Heart left ventricle (tissue), 16 donors: ENCODE data around the gene GNAT1. TPM values are rescaled to one million over a fixed set of nuclear protein-coding genes. Genes with fewer than 3 reads are reported as not detected.

ENCODE experiments used
- ATAC-seq, 4 donors: fragments of 200-7000 bp; cut with Tn5 transposase; one replicate each; pipeline ENCODE4 v1.9.1; 2020 to 2022; ENCODE audit warnings: moderate library complexity in 4 of 4, mild to moderate bottlenecking in 3 of 4, moderate number of reproducible peaks in 1 of 4
- DNase-seq, 5 donors: peaks; one replicate each; pipeline ENCODE4 v3.0.0-alpha.2; 2020
- H3K27ac ChIP-seq, 12 donors: fragments of 200-600 bp; sonication (generic) in 4 of 12; one replicate each; pipeline versions ENCODE4 v1.5.0 to v1.8.0; 2016 to 2022; ENCODE audit warnings: mild to moderate bottlenecking in 2 of 12
- H3K27me3 ChIP-seq, 9 donors: fragments of 200-600 bp; sonication (generic) in 2 of 9; one replicate each; pipeline versions ENCODE4 v1.5.1 to v1.8.0; 2016 to 2022; ENCODE audit warnings: mild to moderate bottlenecking in 3 of 9
- H3K36me3 ChIP-seq, 9 donors: fragments of 200-600 bp; sonication (generic) in 2 of 9; one replicate each; pipeline versions ENCODE4 v1.5.0 to v1.8.0; 2018 to 2022; ENCODE audit warnings: mild to moderate bottlenecking in 2 of 9
- H3K4me1 ChIP-seq, 12 donors: fragments of 200-600 bp; sonication (generic) in 4 of 12; one replicate each; pipeline versions ENCODE4 v1.5.0 to v1.8.0; 2016 to 2022; ENCODE audit warnings: mild to moderate bottlenecking in 3 of 12
- H3K4me3 ChIP-seq, 12 donors: fragments of 200-600 bp; sonication (generic) in 4 of 12; one replicate each; pipeline versions ENCODE4 v1.5.0 to v1.8.0; 2017 to 2022; ENCODE audit warnings: mild to moderate bottlenecking in 9 of 12, moderate library complexity in 4 of 12
- H3K9me3 ChIP-seq, 12 donors: fragments of 200-600 bp; sonication (generic) in 4 of 12; one replicate each; pipeline versions ENCODE4 v1.5.0 to v1.8.0; 2016 to 2022; ENCODE audit warnings: mild to moderate bottlenecking in 1 of 12
- POLR2A ChIP-seq, 2 donors: fragments of 450-650 bp; IDR thresholded peaks; one replicate each; pipeline ENCODE4 v1.6.1; 2017; ENCODE audit warnings: antibody characterized with exemption in 2 of 2, mild to moderate bottlenecking in 2 of 2, moderate library complexity in 2 of 2
- WGBS, 4 donors: extraction: QIAGEN DNeasy Blood & Tissue Kit in 2 of 4; methylation state at CpG; one replicate each; pipeline versions ENCODE4 v1.1.5 to v1.1.7; 2013 to 2018; 5-methylcytosine and 5-hydroxymethylcytosine counted together
- intact Hi-C, 10 donors: fragments of 100-400 bp; cut with DNase I; formaldehyde crosslinking; loops; one replicate each; pipeline versions ENCODE4 v1.11.1 to v1.14.2; 2022
- polyA plus RNA-seq, 2 donors: library from polyadenylated mRNA; stranded (reverse); fragments of 200-250 nt; gene quantifications; one replicate each; pipeline ENCODE4 v1.2.3, GENCODE V29; 2013
- total RNA-seq, 9 donors: library from RNA; depleted of rRNA in 2 of 9; stranded (reverse); fragments of >200 nt in 2 of 9; fragmentation: NEBNext Ultra II Directional in 3 of 9; extraction: Animal tissue kit (Norgen Biotek cat#: 25700) in 3 of 9; gene quantifications; one replicate each; pipeline versions ENCODE4 v1.1.0 to v1.2.4, GENCODE V29; 2016 to 2023
- TF ChIP-seq, protein P1 (sequence below), 12 donors: fragments of 200-600 bp; sonication (generic) in 4 of 12; IDR thresholded peaks; one replicate each; pipeline versions ENCODE4 v1.5.0 to v1.8.0; 2018 to 2022; ENCODE audit warnings: antibody characterized with exemption in 12 of 12, mild to moderate bottlenecking in 5 of 12
- donor health status: ischemic (EF 13 %, LVEDD 7.1; RV severe dilation, severe dysfunction).
- donor health status: healthy with polysubstance abuse.
- donor health status: DM: no; HTN: yes; CAD: no.
- donor health status: DM: no; HTN: no; CAD: no.
- donor health status: ischemic (EF 25% LVEDD 6.9; RV normal size, moderate dysfunction).
- donor health status: ischemic (EF 25% LVEDD 5.7; RV mildly dilated, moderate dysfunction).
- donor health status: healthy.
- donor health status: DM: yes; HTN: yes; CAD: no.
- donor health status: ischemic (EF 35%, LVEDD 5.7; RV mildly dilated, moderate dysfunction).
- donor health status: nonischemic (EF 11% LVEDD 7.7; RV severe dilation, severe dysfunction).
- donor health status: DM: yes; HTN: yes; CAD: no.
- donor health status: PGD.
- donor health status: ischemic (EF 29% LVEDD 5.4; RV normal size, mild dysfunction).
- donor health status: nonischemic (EF 23%, LVEDD 6.1; RV moderate dilation, normal function).

GNAT1 gene
- total and polyA plus RNA-seq, 11 donors = 0.40 TPM; not detected in 10

GRCh38 chr3:50189274-50189673, 2.1 kb upstream of the GNAT1 start:
- TF ChIP-seq, protein P1, sequence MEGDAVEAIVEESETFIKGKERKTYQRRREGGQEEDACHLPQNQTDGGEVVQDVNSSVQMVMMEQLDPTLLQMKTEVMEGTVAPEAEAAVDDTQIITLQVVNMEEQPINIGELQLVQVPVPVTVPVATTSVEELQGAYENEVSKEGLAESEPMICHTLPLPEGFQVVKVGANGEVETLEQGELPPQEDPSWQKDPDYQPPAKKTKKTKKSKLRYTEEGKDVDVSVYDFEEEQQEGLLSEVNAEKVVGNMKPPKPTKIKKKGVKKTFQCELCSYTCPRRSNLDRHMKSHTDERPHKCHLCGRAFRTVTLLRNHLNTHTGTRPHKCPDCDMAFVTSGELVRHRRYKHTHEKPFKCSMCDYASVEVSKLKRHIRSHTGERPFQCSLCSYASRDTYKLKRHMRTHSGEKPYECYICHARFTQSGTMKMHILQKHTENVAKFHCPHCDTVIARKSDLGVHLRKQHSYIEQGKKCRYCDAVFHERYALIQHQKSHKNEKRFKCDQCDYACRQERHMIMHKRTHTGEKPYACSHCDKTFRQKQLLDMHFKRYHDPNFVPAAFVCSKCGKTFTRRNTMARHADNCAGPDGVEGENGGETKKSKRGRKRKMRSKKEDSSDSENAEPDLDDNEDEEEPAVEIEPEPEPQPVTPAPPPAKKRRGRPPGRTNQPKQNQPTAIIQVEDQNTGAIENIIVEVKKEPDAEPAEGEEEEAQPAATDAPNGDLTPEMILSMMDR (IDR thresholded peaks at IDR 0.05) = peak; percentile 58 to 86 (median 76)
- no peak for TF ChIP-seq POLR2A (IDR thresholded peaks at IDR 0.05)
- 0 to 20% (median 10%) methylated on average over 4 to 5 of the region's 5 CpGs for WGBS, 4 donors
- no peaks in the 10 kb centered on the region for H3K9me3 ChIP-seq
- no peak overlapping the region for H3K27ac ChIP-seq
- H3K36me3 ChIP-seq = peaks cover 0 to 16% (median 4%) of the 10 kb centered on the region in 9 donors
- peak; percentile 80 to 86 (median 82) for ATAC-seq
- no peak overlapping the region for H3K4me3 ChIP-seq
- intact Hi-C loops = loop anchor here in 9 of 10 donors (1.0 to 2.0 kb wide), 5 partner anchors 32 to 68 kb away; partner anchors contain the start of gene SEMA3F (in 4 of the 9)
- peaks cover 0 to 23% (median 8%) of the 10 kb centered on the region in 12 donors for H3K4me1 ChIP-seq
- H3K27me3 ChIP-seq = peaks cover 12 to 21% (median 16%) of the 10 kb centered on the region in 9 donors
- peak in 4 of 5 donors; percentile 73 to 81 (median 77) for DNase-seq

GRCh38 chr3:50189989-50190388, 1.4 kb upstream of the GNAT1 start:
- WGBS, 4 donors = 87 to 93% (median 89%) methylated on average over 7 of the region's 7 CpGs
- no peak for ATAC-seq
- TF ChIP-seq, protein P1 (IDR thresholded peaks at IDR 0.05) = no peak
- TF ChIP-seq POLR2A (IDR thresholded peaks at IDR 0.05) = no peak
- peaks cover 3 to 29% (median 14%) of the 10 kb centered on the region in 12 donors for H3K4me1 ChIP-seq
- H3K4me3 ChIP-seq = no peak overlapping the region
- intact Hi-C loops = loop anchor here (1.0 to 10.0 kb wide), 8 partner anchors 33 to 355 kb away; partner anchors contain the start of genes SEMA3F (in 4 of the 10) and HYAL2 (in 1 of the 10)
- DNase-seq = no peak
- H3K36me3 ChIP-seq = peaks cover 0 to 14% (median 0%) of the 10 kb centered on the region in 9 donors
- H3K27ac ChIP-seq = no peak overlapping the region
- peaks cover 12 to 28% (median 21%) of the 10 kb centered on the region in 9 donors for H3K27me3 ChIP-seq
- H3K9me3 ChIP-seq = no peaks in the 10 kb centered on the region

- peaks cover 3 to 29% (median 14%) of the 10 kb centered on the region in 12 donors for H3K4me1 ChIP-seq
- 65 to 84% (median 81%) methylated on average over 4 to 8 of the region's 8 CpGs for WGBS, 4 donors
- no peak overlapping the region for H3K4me3 ChIP-seq
- H3K36me3 ChIP-seq = peaks cover 0 to 6% (median 0%) of the 10 kb centered on the region in 9 donors
- ATAC-seq = no peak
- TF ChIP-seq POLR2A (IDR thresholded peaks at IDR 0.05) = no peak
- TF ChIP-seq, protein P1 (IDR thresholded peaks at IDR 0.05) = no peak
- intact Hi-C loops = loop anchor here in 6 of 10 donors (1.0 to 10.0 kb wide), 6 partner anchors 34 to 353 kb away; partner anchors contain the start of gene HYAL2 (in 1 of the 6)
- H3K27ac ChIP-seq = no peak overlapping the region
- no peaks in the 10 kb centered on the region for H3K9me3 ChIP-seq
- H3K27me3 ChIP-seq = peaks cover 12 to 35% (median 21%) of the 10 kb centered on the region in 9 donors
- DNase-seq = no peak
These were observed 714 bp downstream of the GNAT1 start for GRCh38 chr3:50192124-50192523.

- ATAC-seq = peak in 2 of 4 donors; percentile 17 to 28
- 6 to 16% (median 14%) methylated on average over 16 to 21 of the region's 21 CpGs for WGBS, 4 donors
- TF ChIP-seq, protein P1 (IDR thresholded peaks at IDR 0.05) = peak; percentile 82 to 94 (median 88)
- no peak for TF ChIP-seq POLR2A (IDR thresholded peaks at IDR 0.05)
These were observed 1.3 kb downstream of the GNAT1 start for GRCh38 chr3:50192689-50193141.

More at GRCh38 chr3:50192689-50193141, 1.3 kb downstream of the GNAT1 start:
- Histone ChIP-seq H3K27ac (no peak overlapping the region), H3K4me3 (no peak overlapping the region), H3K27me3 (peaks cover 12 to 35% (median 21%) of the 10 kb centered on the region in 9 donors), H3K36me3 (peaks cover 0 to under 1% (median 0%) of the 10 kb centered on the region in 9 donors), H3K4me1 (peaks cover 3 to 29% (median 14%) of the 10 kb centered on the region in 12 donors), H3K9me3 (no peaks in the 10 kb centered on the region)
- peak in 4 of 5 donors; percentile 44 to 64 (median 60) for DNase-seq
- intact Hi-C loops = loop anchor here in 7 of 10 donors (1.0 to 10.0 kb wide), 7 partner anchors 33 to 352 kb away; partner anchors contain the start of gene HYAL2 (in 1 of the 7)
